Effector CD8-positive, alpha-beta T cell (primary cell): ENCODE measurements around the gene COL5A1.

Experiments
- DNase-seq: peaks from one replicate; lab custom pipeline; 2025; lab: John Stamatoyannopoulos, UW

COL5A1 gene

GRCh38 chr9:134743853-134744252 lies 102.2 kb downstream of the COL5A1 start:
- no peak for DNase-seq

- DNase-seq, result no peak
Observed at GRCh38 chr9:134744385-134745295, 103.0 kb downstream of the COL5A1 start.

- no peak for DNase-seq
Observed at GRCh38 chr9:134747951-134748489, 106.4 kb downstream of the COL5A1 start.

- no peak for DNase-seq
Observed at GRCh38 chr9:134748591-134748990, 107.0 kb downstream of the COL5A1 start.

GRCh38 chr9:134750450-134751155 lies 109.0 kb downstream of the COL5A1 start:
- DNase-seq, result no peak

- no peak for DNase-seq
Observed at GRCh38 chr9:134751622-134752021, 110.0 kb downstream of the COL5A1 start.

- no peak for DNase-seq
Observed at GRCh38 chr9:134752471-134753168, 111.0 kb downstream of the COL5A1 start.

GRCh38 chr9:134753191-134753590 lies 111.6 kb downstream of the COL5A1 start:
- DNase-seq, result no peak

GRCh38 chr9:134755221-134755907 lies 113.8 kb downstream of the COL5A1 start:
- DNase-seq, result no peak

- no peak for DNase-seq
Observed at GRCh38 chr9:134756098-134756497, 114.5 kb downstream of the COL5A1 start.

GRCh38 chr9:134757216-134757975 lies 115.8 kb downstream of the COL5A1 start:
- no peak for DNase-seq

GRCh38 chr9:134758949-134759607 lies 117.5 kb downstream of the COL5A1 start:
- no peak for DNase-seq

GRCh38 chr9:134759913-134760312 lies 118.3 kb downstream of the COL5A1 start:
- DNase-seq, result no peak

GRCh38 chr9:134760750-134761420 lies 119.3 kb downstream of the COL5A1 start:
- DNase-seq, result no peak

- no peak for DNase-seq
Observed at GRCh38 chr9:134764473-134765269, 123.1 kb downstream of the COL5A1 start.

GRCh38 chr9:134765785-134766184 lies 124.2 kb downstream of the COL5A1 start:
- DNase-seq, result no peak

- no peak for DNase-seq
Observed at GRCh38 chr9:134766587-134766986, 125.0 kb downstream of the COL5A1 start.

GRCh38 chr9:134768332-134768708 lies 126.7 kb downstream of the COL5A1 start:
- no peak for DNase-seq
